Thyroid gland (tissue), 4 donors: ENCODE measurements around the gene AKAP6.

ENCODE experiments used
- CTCF ChIP-seq, 6 experiments: fragments of 200-600 bp in 3 of 6; fragments of 450-650 bp in 3 of 6; sonication (generic) in 3 of 6; IDR thresholded peaks; one replicate each; pipeline ENCODE4 v1.5.1; 2016 to 2019; ENCODE audit warnings: antibody characterized with exemption in 6 of 6, mild to moderate bottlenecking in 2 of 6, inconsistent platforms in 1 of 6, moderate library complexity in 1 of 6
- POLR2A ChIP-seq, 2 donors: fragments of 450-650 bp; IDR thresholded peaks; one replicate each; pipeline ENCODE4 v1.6.1; 2017; ENCODE audit warnings: antibody characterized with exemption in 2 of 2, mild to moderate bottlenecking in 2 of 2, moderate library complexity in 1 of 2

DNA sequence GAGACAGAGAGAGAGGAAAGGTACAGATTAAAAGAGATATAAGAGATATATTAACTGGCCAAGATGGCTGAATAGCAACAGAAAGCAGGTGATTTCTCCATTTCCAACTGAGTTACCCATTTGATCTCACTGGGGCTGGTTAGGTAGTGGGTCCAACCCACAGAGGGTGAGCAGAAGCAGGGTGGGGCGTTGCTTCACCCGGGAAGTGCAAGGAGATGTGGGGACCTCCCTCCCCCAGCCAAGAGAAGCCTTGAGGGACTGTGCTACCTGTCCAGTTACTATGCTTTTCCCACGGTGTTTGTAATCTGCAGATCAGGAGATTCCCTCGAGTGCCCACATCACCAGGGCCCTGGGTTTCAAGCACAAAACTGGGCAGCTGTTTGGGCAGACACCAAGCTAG, 131.2 kb downstream of the AKAP6 start:
- TF ChIP-seq CTCF (IDR thresholded peaks at IDR 0.05) (no peak), POLR2A (IDR thresholded peaks at IDR 0.05) (no peak)
